Placental pericyte (primary cell): ENCODE data around the gene TCFL5. TPM values are rescaled to one million over a fixed set of nuclear protein-coding genes. Genes with fewer than 3 reads are reported as not detected.

Experiments used
- small RNA-seq: library from RNA; depleted of rRNA; stranded (forward); fragments of <200 nt; gene quantifications from one replicate; pipeline ENCODE3, GENCODE V24; 2012; ENCODE audit warnings: low replicate concordance
- total RNA-seq: library from RNA; depleted of rRNA; stranded (reverse); fragments of >200 nt; gene quantifications from 2 replicates; pipeline ENCODE4 v1.2.3, GENCODE V29; 2012

The TCFL5 gene
- 8.3 and 17.5 TPM in 2 replicates for total RNA-seq

GRCh38 chr20:62861726-62862336 lies at the start of gene TCFL5:
Gene TCFL5 (minus strand): TSS chr20:62861822. CDS start chr20:62861670, 152 bp downstream.

GRCh38 chr20:62816884-62817873 lies 44.4 kb downstream of the TCFL5 start, which contains the start of gene COL9A3:
Gene COL9A3 (plus strand): TSS chr20:62817050. CDS start chr20:62817065, 15 bp downstream.

GRCh38 chr20:62804627-62805154 lies 56.9 kb downstream of the TCFL5 start, which contains the start of gene OGFR:
Gene OGFR (plus strand): TSS chr20:62804835. CDS start chr20:62804860, 25 bp downstream.

Small RNA genes lying within 50 kb of the gene (small RNA-seq; reads per million reads assigned to genes)
- gene DPH3P1, result not detected

Other genes with a start within 250 kb of the TCFL5 start
- gene SLCO4A1, start 219.3 kb downstream of the TCFL5 start, total RNA-seq, result 0.44 and 6.6 TPM in 2 replicates
- gene NTSR1, start 153.0 kb downstream of the TCFL5 start, total RNA-seq, result 0.22 and 29.8 TPM in 2 replicates
- 16.4 and 34.2 TPM in 2 replicates for gene MRGBP, start 65.3 kb downstream of the TCFL5 start, total RNA-seq
- 55.6 and 66.1 TPM in 2 replicates for gene OGFR, start 57.0 kb downstream of the TCFL5 start, total RNA-seq
- gene COL9A3, start 44.8 kb downstream of the TCFL5 start, total RNA-seq, result 0.43 TPM in 1 of 2 replicates, not detected in the other
- gene DIDO1, start 64.7 kb upstream of the TCFL5 start, total RNA-seq, result 42.7 and 53.8 TPM in 2 replicates
- gene GID8, start 76.3 kb upstream of the TCFL5 start, total RNA-seq, result 24.7 and 29.6 TPM in 2 replicates
- 24.1 and 40.4 TPM in 2 replicates for gene SLC17A9, start 90.9 kb upstream of the TCFL5 start, total RNA-seq
- gene BHLHE23, start 145.1 kb upstream of the TCFL5 start, total RNA-seq, result not detected in 2 replicates